ENCODE data around the gene GPR37. TPM values are rescaled to one million over a fixed set of nuclear protein-coding genes. Genes with fewer than 3 reads are reported as not detected.

Gene GPR37
- total RNA-seq, 1 experiment from 2014 or later = 1.3 TPM

DNA sequence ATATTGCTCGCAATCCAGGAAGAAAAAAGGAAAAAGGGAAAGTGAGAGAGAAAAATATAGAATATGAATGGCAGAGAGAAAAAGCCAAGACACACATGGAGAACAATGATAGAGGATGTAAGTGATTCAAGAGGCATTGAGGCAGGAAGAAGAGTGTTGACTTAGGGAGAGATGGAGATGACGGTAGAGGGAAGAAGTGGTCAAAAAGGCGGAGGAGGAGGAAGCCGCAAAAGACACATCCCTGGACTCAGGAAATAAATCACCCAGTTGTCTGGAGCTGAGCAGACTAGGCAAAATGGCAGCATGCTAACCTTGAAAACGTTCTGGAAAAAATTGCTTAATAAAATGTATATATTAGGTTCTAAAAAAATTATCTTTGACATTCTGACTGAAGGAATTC, 17.7 kb upstream of the GPR37 start:
- no peaks in the 10 kb centered on the region for H3K9me3 ChIP-seq (ENCODE audit: control insufficient read depth, insufficient read depth, low read depth, low read length)
- no peaks in the 10 kb centered on the region for H3K36me3 ChIP-seq (ENCODE audit: control insufficient read depth, insufficient read depth, low read length)
- 0 out of 2 replicates have a peak, but pooled peaks cover 2% of the 10 kb centered on the region for H3K27me3 ChIP-seq (ENCODE audit: control insufficient read depth, insufficient read depth, low read length)
- ATAC-seq (no peak), DNase-seq (ENCODE audit: low read depth, low spot score) (no peak)
- intact Hi-C loops (cut with micrococcal nuclease; ENCODE audit: unreplicated experiment) (no loop called here), in situ Hi-C loops (cut with HindIII; ENCODE audit: low pct_unique_long_range_greater_than_20kb, low sequenced_read_pairs) (no loop called here)
- ChIA-PET POLR2A (no interaction called here), CTCF (no interaction called here)
- H3K4me3 ChIP-seq (ENCODE audit: low read depth in 2 of 2, low read length in 2 of 2) = no peak overlapping the region
- TF ChIP-seq, protein P1, sequence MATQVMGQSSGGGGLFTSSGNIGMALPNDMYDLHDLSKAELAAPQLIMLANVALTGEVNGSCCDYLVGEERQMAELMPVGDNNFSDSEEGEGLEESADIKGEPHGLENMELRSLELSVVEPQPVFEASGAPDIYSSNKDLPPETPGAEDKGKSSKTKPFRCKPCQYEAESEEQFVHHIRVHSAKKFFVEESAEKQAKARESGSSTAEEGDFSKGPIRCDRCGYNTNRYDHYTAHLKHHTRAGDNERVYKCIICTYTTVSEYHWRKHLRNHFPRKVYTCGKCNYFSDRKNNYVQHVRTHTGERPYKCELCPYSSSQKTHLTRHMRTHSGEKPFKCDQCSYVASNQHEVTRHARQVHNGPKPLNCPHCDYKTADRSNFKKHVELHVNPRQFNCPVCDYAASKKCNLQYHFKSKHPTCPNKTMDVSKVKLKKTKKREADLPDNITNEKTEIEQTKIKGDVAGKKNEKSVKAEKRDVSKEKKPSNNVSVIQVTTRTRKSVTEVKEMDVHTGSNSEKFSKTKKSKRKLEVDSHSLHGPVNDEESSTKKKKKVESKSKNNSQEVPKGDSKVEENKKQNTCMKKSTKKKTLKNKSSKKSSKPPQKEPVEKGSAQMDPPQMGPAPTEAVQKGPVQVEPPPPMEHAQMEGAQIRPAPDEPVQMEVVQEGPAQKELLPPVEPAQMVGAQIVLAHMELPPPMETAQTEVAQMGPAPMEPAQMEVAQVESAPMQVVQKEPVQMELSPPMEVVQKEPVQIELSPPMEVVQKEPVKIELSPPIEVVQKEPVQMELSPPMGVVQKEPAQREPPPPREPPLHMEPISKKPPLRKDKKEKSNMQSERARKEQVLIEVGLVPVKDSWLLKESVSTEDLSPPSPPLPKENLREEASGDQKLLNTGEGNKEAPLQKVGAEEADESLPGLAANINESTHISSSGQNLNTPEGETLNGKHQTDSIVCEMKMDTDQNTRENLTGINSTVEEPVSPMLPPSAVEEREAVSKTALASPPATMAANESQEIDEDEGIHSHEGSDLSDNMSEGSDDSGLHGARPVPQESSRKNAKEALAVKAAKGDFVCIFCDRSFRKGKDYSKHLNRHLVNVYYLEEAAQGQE (IDR thresholded peaks at IDR 0.05; ENCODE audit: insufficient read depth in 1 of 2, low read depth in 2 of 2, low read length in 1 of 2) = no peak
- TF ChIP-seq SIN3A (IDR thresholded peaks at IDR 0.05; ENCODE audit: borderline replicate concordance, insufficient read depth, low read depth, low read length) = no peak
- TF ChIP-seq, protein P2, sequence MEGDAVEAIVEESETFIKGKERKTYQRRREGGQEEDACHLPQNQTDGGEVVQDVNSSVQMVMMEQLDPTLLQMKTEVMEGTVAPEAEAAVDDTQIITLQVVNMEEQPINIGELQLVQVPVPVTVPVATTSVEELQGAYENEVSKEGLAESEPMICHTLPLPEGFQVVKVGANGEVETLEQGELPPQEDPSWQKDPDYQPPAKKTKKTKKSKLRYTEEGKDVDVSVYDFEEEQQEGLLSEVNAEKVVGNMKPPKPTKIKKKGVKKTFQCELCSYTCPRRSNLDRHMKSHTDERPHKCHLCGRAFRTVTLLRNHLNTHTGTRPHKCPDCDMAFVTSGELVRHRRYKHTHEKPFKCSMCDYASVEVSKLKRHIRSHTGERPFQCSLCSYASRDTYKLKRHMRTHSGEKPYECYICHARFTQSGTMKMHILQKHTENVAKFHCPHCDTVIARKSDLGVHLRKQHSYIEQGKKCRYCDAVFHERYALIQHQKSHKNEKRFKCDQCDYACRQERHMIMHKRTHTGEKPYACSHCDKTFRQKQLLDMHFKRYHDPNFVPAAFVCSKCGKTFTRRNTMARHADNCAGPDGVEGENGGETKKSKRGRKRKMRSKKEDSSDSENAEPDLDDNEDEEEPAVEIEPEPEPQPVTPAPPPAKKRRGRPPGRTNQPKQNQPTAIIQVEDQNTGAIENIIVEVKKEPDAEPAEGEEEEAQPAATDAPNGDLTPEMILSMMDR (IDR thresholded peaks at IDR 0.05) = no peak
- H3K27ac ChIP-seq (ENCODE audit: low read length) = no peak overlapping the region
- no peaks in the 10 kb centered on the region for H3K4me1 ChIP-seq (ENCODE audit: control insufficient read depth, insufficient read depth, low read length)
- BruUV-seq (replicated peaks) = no TSS peak

GRCh38 chr7:124781907-124782734, 16.5 kb upstream of the GPR37 start:
- no TSS peak for BruUV-seq (replicated peaks)
- H3K9me3 ChIP-seq (ENCODE audit: control insufficient read depth, insufficient read depth, low read depth, low read length) = no peaks in the 10 kb centered on the region
- in situ Hi-C loops (cut with HindIII; ENCODE audit: low pct_unique_long_range_greater_than_20kb, low sequenced_read_pairs) (no loop called here), intact Hi-C loops (cut with micrococcal nuclease; ENCODE audit: unreplicated experiment) (no loop called here)
- no peak overlapping the region for H3K27ac ChIP-seq (ENCODE audit: low read length)
- TF ChIP-seq, protein P2 (IDR thresholded peaks at IDR 0.05) = no peak
- TF ChIP-seq, protein P1 (IDR thresholded peaks at IDR 0.05; ENCODE audit: insufficient read depth in 1 of 2, low read depth in 2 of 2, low read length in 1 of 2) = no peak
- no peak for TF ChIP-seq SIN3A (IDR thresholded peaks at IDR 0.05; ENCODE audit: borderline replicate concordance, insufficient read depth, low read depth, low read length)
- no peak for TF ChIP-seq TCF7L2 (IDR thresholded peaks at IDR 0.05; ENCODE audit: low read depth, low read length)
- TF ChIP-seq POLR2AphosphoS5 (IDR thresholded peaks at IDR 0.05; ENCODE audit: low read depth, low read length) = no peak
- no peak overlapping the region for H3K4me3 ChIP-seq (ENCODE audit: low read depth in 2 of 2, low read length in 2 of 2)
- H3K36me3 ChIP-seq (ENCODE audit: control insufficient read depth, insufficient read depth, low read length) = no peaks in the 10 kb centered on the region
- CTCF ChIA-PET = no interaction called here
- H3K4me1 ChIP-seq (ENCODE audit: control insufficient read depth, insufficient read depth, low read length) = no peaks in the 10 kb centered on the region
- POLR2A ChIA-PET = no interaction called here
- no peaks in the 10 kb centered on the region for H3K27me3 ChIP-seq (ENCODE audit: control insufficient read depth, insufficient read depth, low read length)
- DNase-seq (ENCODE audit: low read depth, low spot score) = no peak
- no peak for ATAC-seq

All from Panc1 (cell line).